IMR-90 (cell line): ENCODE data around the gene RAD21L1.

Experiments used
- BHLHE40 ChIP-seq: fragments of 150-350 bp; IDR thresholded peaks from 2 replicates; pipeline ENCODE4 v1.6.1; 2016; ENCODE audit warnings: mild to moderate bottlenecking, low read depth, low read length
- CHD1 ChIP-seq: IDR thresholded peaks from 2 replicates; pipeline ENCODE4 v1.6.1; 2012; ENCODE audit warnings: low read depth, low read length, improper control_type of control experiment
- CTCF ChIP-seq: conservative IDR thresholded peaks from 2 replicates; pipeline ENCODE4 v1.5.1; 2012; ENCODE audit warnings: mild to moderate bottlenecking, low read depth, low read length, improper control_type of control experiment
- MAZ ChIP-seq: IDR thresholded peaks from 2 replicates; pipeline ENCODE4 v1.6.1; 2012; ENCODE audit warnings: low read depth, mild to moderate bottlenecking, low read length, improper control_type of control experiment, moderate library complexity, borderline replicate concordance
- MXI1 ChIP-seq: IDR thresholded peaks from 2 replicates; pipeline ENCODE4 v1.6.1; 2012; ENCODE audit warnings: low read depth, mild to moderate bottlenecking, low read length, moderate library complexity, borderline replicate concordance
- POLR2A ChIP-seq: IDR thresholded peaks from 2 replicates; pipeline ENCODE4 v1.6.1; 2012; ENCODE audit warnings: mild to moderate bottlenecking, low read depth, low read length
- RAD21 ChIP-seq: IDR thresholded peaks from 2 replicates; pipeline ENCODE4 v1.6.1; 2012; ENCODE audit warnings: low read length, improper control_type of control experiment
- RFX5 ChIP-seq: IDR thresholded peaks from 2 replicates; pipeline ENCODE4 v1.8.0; 2012; ENCODE audit warnings: low read depth, mild to moderate bottlenecking, low read length, moderate library complexity
- SMC3 ChIP-seq: fragments of 150-350 bp; IDR thresholded peaks from 2 replicates; pipeline ENCODE4 v1.6.1; 2016; ENCODE audit warnings: low read depth, mild to moderate bottlenecking, antibody characterized with exemption, low read length, moderate library complexity
- USF2 ChIP-seq: fragments of 150-350 bp; IDR thresholded peaks from 2 replicates; pipeline ENCODE4 v1.6.1; 2017; ENCODE audit warnings: mild to moderate bottlenecking, antibody characterized with exemption, low read length, low read depth

- TF ChIP-seq CTCF (no peak), POLR2A (no peak), USF2 (no peak), MAZ (no peak), RFX5 (no peak), RAD21 (no peak), SMC3 (no peak), MXI1 (no peak), BHLHE40 (no peak), CHD1 (no peak)
These were observed 36.0 kb upstream of the RAD21L1 start for GRCh38 chr20:1189827-1190226.
